NCI-H524 (cell line): ENCODE results near the gene DDB1.
A peak's percentile ranks its signal among the peaks of the same experiment; 100 is the strongest.

Experiments used
- DNase-seq, 2 experiments: peaks; one replicate each; lab custom pipeline; 2025; lab: John Stamatoyannopoulos, UW

Gene DDB1

DNA sequence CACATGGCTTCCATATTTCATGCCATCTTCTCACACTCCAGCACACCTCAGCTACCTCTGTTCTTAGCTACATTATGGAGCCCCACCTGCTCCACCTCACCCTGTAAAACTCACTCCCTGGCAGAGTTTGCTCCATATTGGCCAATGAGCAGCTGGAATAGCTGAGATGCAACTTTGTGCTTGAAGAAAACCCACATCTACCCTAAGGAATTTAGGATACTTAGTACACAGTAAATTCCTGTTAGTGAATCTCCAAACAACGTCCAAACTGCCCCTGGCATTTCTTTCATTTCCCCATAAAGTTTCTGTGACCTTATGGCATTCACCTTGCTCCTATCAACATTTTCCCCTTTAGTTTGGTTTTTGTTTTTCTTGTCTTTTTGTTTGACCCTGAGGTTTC is 35.6 kb downstream of the DDB1 start:
- DNase-seq: no peak

DNA sequence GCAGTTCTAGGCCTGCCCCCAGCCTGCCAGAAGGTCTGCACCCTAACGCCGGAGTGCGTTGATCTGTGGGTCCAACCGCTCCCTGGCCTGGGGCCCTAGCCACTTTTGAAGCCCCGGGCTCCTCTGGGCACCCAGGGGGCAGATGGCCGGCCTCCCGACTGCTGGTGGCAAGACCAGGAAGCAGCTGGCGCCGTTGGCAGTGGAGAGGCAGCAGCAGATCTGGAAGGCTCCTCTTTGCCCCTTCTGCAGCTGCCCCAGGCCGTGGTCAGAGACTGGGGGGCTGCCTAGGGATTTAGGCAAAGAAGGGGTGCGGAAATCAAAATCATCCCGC is 37.3 kb downstream of the DDB1 start:
- DNase-seq: peak; percentile 68 to 78

- peak; percentile 78 for DNase-seq
Observed at GRCh38 chr11:61294717-61295595, 37.9 kb downstream of the DDB1 start, which contains the start of gene VWCE. Gene VWCE, minus strand, starts transcription at chr11:61295316. Its CDS starts 279 bp downstream, at chr11:61295037.

- DNase-seq: peak; percentile 53 to 74
Observed at GRCh38 chr11:61293867-61294716, 38.8 kb downstream of the DDB1 start.

DNA sequence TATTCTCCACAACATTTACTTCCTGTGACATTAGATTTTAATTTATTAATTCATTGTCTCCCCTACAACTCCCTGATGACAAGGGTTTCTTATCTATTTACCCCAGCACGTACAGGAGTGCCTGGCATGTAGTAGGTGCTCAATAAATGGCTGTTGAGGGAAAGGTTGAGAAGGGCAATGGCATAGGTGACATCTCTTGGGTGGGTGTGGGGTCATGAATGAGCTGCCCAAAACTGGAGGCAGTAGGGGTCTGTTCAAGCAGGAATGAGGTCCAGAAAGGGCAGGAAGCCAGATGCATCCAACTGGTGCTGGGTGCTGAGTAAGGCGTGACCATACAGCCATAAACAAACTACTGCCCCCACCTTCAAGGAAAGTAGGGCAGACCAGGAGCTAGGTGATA is 40.5 kb downstream of the DDB1 start:
- no peak for DNase-seq

- no peak for DNase-seq
Observed at GRCh38 chr11:61290905-61291690, 41.8 kb downstream of the DDB1 start.

- DNase-seq: no peak
Observed at GRCh38 chr11:61287338-61287977, 45.4 kb downstream of the DDB1 start.

DNA sequence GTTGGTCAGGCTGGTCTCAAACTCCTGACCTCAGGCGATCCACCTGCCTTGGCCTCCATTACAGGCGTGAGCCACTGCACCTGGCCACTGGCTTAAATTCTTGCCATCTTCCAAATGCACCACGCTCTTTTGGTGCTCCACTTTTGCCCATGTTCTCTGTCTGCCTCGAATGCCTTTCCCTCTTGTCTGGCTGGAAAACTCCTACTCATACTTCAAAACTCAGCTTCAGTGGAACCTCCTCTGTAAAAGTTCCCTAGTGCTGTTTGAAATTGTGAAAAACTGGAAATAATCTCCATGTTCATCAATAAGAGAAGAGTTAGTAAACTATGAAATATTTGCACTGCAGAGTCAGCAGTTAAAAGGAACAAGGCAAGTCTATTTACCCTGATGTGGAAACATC is 49.3 kb downstream of the DDB1 start:
- DNase-seq: no peak

DNA sequence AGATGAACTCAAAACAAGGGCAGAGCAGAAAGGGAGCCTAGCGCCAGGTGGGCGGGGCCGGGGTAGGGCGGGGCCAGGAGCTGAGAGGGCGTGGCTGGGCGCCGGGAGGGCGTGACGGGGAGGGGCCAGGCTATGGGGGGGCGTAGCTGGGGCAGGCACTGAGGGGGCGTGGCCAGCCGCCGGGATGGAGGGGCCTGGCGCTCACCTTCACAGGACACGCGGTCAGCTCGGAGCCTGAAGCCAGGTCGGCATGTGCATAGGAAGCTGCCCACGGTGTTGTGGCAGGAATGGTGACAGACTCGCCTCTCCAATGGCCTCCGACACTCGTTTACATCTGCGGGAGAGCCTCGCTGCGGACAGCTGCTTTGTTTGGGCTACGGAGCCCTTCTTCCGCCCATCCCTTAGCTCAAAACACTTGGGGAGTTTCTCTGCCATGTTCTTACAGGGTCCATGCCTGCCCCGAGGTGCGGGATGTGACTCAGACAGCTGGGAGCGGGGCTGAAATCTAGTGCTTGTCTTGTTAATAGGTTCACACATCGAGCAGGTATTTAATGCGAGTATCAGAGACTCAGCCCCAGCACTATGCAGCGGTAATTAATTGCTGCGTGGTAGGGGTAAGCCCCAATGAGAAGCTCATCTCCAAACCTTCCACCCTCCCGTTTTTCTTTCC is 51.2 kb downstream of the DDB1 start:
- DNase-seq: no peak

DNA sequence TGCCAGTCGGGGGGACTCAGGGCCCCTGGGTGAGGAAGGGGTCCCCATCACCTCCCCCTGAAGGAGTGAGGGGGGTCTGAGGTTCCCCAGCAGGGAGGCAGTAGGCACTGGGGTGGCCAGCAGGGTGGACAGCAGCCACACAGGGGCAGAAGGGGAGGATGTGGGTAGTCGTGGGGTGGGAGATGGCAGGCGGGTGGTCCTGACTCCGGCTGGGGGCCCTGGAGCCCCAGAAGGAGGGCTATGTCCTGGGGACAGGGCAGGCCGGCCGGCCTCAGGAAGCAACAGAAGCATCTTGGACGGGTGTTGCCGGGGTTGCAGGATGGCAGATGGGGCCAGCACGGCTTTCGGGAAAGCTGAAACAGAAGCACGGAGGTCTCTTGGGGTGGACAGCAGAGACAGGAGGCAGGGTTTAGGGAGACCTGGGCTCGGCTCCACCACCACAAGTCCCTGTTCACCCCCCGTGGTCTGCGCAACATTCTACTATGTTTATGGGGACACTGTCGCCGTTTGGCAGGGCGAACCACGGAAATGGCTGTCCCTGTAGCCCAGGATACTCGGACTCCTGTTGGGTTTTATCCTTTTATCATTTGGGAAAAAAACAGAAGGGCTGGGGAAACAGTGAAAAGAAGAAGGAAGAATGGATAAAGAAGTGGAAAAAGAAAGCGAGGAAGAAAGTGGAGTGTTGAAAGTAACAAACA is 51.9 kb downstream of the DDB1 start:
- DNase-seq: no peak

DNA sequence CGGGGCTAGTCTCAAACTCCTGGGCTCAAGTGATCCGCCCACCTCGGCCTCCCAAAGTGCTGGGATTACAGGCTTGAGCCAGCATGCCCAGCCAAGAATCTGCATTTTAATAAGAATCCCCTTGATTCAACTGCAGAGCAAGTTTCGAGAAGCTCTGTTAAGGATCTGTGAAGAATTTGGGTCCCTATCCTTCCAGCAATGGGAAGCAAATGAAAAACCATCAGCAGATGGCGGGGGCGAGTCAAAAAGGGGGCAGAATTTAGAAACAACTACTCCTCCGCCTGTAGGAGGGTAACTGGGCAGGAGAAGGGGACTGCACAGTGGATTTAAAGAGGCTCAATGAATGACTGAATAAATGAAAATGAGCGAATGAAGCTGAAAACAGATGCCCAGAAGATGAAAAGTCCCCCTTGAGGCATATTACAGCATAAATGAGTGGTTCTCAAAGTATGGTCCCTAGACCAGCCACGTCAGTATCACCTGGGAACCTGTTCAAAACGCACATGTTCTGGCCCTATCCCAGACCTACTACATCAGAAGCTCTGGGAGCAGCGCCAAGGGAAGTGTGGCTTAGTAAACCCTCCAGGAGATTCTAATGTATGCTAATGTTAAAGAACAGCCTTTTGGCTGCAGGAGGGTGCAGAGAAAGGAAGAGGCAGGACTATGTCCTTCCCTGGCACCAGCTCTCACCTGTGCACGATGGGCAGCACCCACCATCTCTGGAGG is 52.8 kb downstream of the DDB1 start:
- DNase-seq: no peak

GRCh38 chr11:61278001-61278470 is 54.9 kb downstream of the DDB1 start:
- DNase-seq: no peak

DNA sequence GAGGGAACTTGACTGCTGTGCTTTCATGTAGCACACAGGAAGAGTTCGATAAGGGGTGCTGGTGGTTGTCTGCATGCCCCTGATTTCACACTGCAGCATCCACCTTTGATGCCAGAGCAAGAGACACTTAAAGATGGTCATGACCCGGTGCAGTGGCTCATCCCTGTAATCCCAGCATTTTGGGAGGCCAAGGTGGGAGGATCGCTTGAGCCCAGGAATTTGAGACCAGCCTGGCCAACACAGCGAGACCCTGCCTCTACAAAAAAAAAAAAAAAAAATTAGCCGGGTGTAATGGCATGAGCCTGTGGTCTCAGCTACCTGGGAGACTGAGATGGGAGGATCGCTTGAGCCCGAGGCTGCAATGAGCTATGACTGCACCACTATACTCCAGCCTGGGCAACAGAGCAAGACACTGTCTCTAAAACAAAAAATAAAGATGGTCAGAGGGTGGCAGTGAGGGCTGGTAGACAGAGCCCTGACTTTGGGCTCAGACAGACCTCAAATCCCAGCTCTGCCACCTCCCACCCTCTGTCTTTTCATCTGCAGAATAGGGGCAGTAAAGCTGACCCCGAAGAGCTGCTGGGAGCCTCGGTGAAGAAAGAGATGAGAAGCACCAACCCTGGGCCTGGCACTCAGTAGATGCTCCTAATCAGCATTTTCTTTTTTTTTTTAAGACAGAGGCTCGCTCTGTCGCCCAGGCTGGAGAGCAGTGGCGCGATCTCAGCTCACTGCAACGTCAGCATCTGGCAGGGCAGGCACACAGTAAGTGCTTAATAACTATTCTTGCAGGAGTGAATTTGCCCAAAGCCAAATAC is 55.5 kb downstream of the DDB1 start:
- no peak for DNase-seq

- no peak for DNase-seq
Observed at GRCh38 chr11:61275191-61275590, 57.7 kb downstream of the DDB1 start.

DNA sequence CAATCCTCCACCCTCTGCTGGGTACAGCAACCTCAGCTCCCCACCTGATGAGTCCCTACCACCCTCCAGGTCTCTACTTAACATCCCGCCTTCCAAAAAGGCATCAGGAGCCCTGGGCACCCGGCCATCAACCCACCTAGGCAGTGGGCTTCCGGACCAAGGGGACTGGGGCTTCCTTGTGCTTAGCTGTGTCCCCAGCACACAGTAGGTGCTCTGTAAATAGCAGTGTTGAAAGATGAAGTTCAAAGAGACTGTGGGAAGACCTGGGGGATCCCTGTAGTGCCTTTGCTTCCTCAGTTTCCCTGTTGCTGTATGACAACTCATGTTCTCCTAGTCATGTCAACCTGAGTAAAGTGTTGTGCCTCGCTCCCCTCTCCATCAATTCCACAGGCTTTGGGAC is 58.8 kb downstream of the DDB1 start:
- DNase-seq: no peak

DNA sequence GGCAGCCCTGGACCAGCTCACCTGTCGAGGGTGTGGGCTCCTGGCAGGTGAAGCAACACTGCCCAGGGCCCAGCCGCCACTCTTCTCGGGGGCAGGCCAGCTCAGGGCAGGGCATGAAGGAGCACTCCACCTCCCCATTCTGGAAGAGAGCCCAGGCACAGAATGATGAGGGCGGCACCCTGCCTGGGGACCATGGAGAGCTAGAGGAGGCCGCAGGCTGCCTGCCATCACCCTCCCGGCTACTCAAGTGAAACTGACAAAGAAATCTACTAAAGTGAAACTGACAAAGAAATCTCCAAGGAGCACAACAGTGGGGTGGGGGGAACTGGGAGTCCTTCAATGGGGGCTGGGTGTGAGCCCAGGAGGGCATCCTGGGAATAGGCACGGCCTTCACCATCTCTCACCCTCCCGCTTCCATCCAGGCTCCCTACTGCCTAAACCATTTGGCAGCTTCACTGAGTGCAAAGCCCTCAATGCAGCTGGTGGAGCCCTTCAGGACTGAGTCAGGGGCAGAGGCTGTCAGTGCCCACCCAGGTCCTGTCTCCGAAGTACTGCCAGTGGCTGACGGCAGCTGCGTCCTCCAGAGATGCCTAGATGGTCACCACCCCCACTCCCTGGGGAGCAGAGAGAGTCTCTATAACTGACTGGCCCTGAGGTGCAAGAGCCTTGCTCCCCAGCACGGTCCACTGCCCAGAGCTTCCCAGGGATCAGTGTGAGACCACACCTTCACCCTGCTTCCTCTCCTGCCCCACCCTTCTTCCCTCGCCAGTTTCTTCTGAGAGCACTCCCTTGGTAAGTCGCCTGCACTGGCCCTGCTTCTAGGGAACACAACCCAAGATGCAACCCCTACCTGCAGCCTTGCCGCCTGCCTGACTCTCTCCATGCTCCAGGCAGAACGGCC is 59.5 kb downstream of the DDB1 start:
- DNase-seq: no peak

GRCh38 chr11:61272731-61273130 is 60.2 kb downstream of the DDB1 start:
- no peak for DNase-seq
